Endothelial cell of umbilical vein (primary cell): ENCODE measurements around the gene SPEF1.

Experiments used
- CTCF ChIP-seq, 2 donors: IDR thresholded peaks; 1 replicate in 1 of 2; 2 replicates in 1 of 2; pipeline ENCODE4 v1.5.1; 2011; ENCODE audit warnings: low read length in 2 of 2, mild to moderate bottlenecking in 2 of 2, moderate library complexity in 2 of 2, control low read depth in 1 of 2, inconsistent platforms in 1 of 2, low read depth in 1 of 2; ENCODE audit not compliant: insufficient read depth in 1 of 2; ENCODE audit errors: extremely low read depth in 1 of 2
- EZH2 ChIP-seq: IDR thresholded peaks from 2 replicates; pipeline ENCODE4 v1.6.1; 2012; ENCODE audit warnings: borderline replicate concordance, low read depth, mild to moderate bottlenecking, moderate library complexity, low read length, inconsistent platforms; ENCODE audit not compliant: severe bottlenecking
- POLR2A ChIP-seq: IDR thresholded peaks from 2 replicates; pipeline ENCODE4 v1.6.1; 2012; ENCODE audit warnings: low read depth, mild to moderate bottlenecking, control low read depth, low read length
- POLR2AphosphoS5 ChIP-seq: IDR thresholded peaks from 2 replicates; pipeline ENCODE4 v1.6.1; 2012; ENCODE audit warnings: low read depth, mild to moderate bottlenecking, control low read depth, low read length, moderate library complexity; ENCODE audit not compliant: insufficient read depth

GRCh38 chr20:3732327-3733118, 48.7 kb downstream of the SPEF1 start, which contains the start of gene HSPA12B:
- TF ChIP-seq EZH2 (peak; percentile 60), CTCF (IDR thresholded peaks at IDR 0.05; ENCODE audit: extremely low read depth in 1 of 2, insufficient read depth in 1 of 2, low read depth in 1 of 2, low read length in 2 of 2) (no peak), POLR2A (no peak), POLR2AphosphoS5 (no peak)
